CD4-positive, alpha-beta T cell (primary cell): Measurements from ENCODE around the gene TLCD3B. TPM values are rescaled to one million over a fixed set of nuclear protein-coding genes. Genes with fewer than 3 reads are reported as not detected.

Source experiments
- ATAC-seq: fragments of 200-7000 bp; cut with Tn5 transposase; one replicate; pipeline ENCODE4 v1.10.0; 2022; ENCODE audit warnings: mild to moderate bottlenecking; ENCODE audit not compliant: poor library complexity
- CTCF ChIA-PET: fragments of 350-600 bp; sonication (Branson Sonifier 250); formaldehyde crosslinking; loops from one replicate; lab custom pipeline; 2021; ENCODE audit warnings: antibody characterized with exemption, inconsistent platforms; lab: Charles Lee
- POLR2A ChIA-PET: fragments of 350-600 bp; sonication (Branson Sonifier 250); formaldehyde crosslinking; loops from one replicate; lab custom pipeline; 2021; ENCODE audit warnings: antibody characterized with exemption, inconsistent platforms; lab: Charles Lee
- DNase-seq, 14 experiments: peaks; one replicate each; pipeline ENCODE4 v3.0.0-alpha.2; 2013 to 2020; ENCODE audit warnings: mixed read lengths in 2 of 14
- H3K27ac ChIP-seq, 2 donors: one replicate each; pipeline versions ENCODE4 v1.5.1 to v1.7.0; 2013; ENCODE audit warnings: low read length in 2 of 2, low read depth in 1 of 2, mild to moderate bottlenecking in 1 of 2
- H3K27me3 ChIP-seq, 2 experiments: 1 replicate in 1 of 2; 2 replicates in 1 of 2; pipeline versions ENCODE4 v1.6.1 to v1.7.0; 2013; ENCODE audit warnings: low read length in 2 of 2, control low read depth in 1 of 2, mild to moderate bottlenecking in 1 of 2, moderate library complexity in 1 of 2; ENCODE audit not compliant: insufficient read depth in 2 of 2, control insufficient read depth in 1 of 2
- H3K36me3 ChIP-seq: one replicate; pipeline ENCODE4 v1.6.1; 2013; ENCODE audit warnings: low read length, control low read depth; ENCODE audit not compliant: insufficient read depth
- H3K4me1 ChIP-seq: one replicate; pipeline ENCODE4 v1.6.1; 2013; ENCODE audit warnings: low read length, control low read depth; ENCODE audit not compliant: insufficient read depth
- H3K4me3 ChIP-seq: one replicate; pipeline ENCODE4 v1.5.1; 2013; ENCODE audit warnings: mild to moderate bottlenecking, low read length, moderate library complexity
- H3K9me3 ChIP-seq, 2 experiments: 1 replicate in 1 of 2; 2 replicates in 1 of 2; pipeline versions ENCODE4 v1.6.1 to v1.7.0; 2013; ENCODE audit warnings: low read length in 2 of 2, mild to moderate bottlenecking in 2 of 2, control low read depth in 1 of 2, moderate library complexity in 1 of 2; ENCODE audit not compliant: control insufficient read depth in 1 of 2, insufficient read depth in 1 of 2
- H3K27ac Mint-ChIP-seq: one replicate; pipeline ENCODE4 v1.8.0; 2020; ENCODE audit warnings: mixed read lengths
- H3K27me3 Mint-ChIP-seq: one replicate; pipeline ENCODE4 v1.8.0; 2021; ENCODE audit warnings: mixed read lengths
- H3K36me3 Mint-ChIP-seq: one replicate; pipeline ENCODE4 v1.8.0; 2021; ENCODE audit warnings: low read depth, mixed read lengths
- H3K4me1 Mint-ChIP-seq: one replicate; pipeline ENCODE4 v1.8.0; 2021; ENCODE audit warnings: low read depth, mixed read lengths
- H3K4me3 Mint-ChIP-seq: one replicate; pipeline ENCODE4 v1.8.0; 2020; ENCODE audit warnings: mild to moderate bottlenecking, mixed read lengths
- H3K9me3 Mint-ChIP-seq: one replicate; pipeline ENCODE4 v1.8.0; 2020; ENCODE audit warnings: mixed read lengths
- CTCF ChIP-seq: fragments of 200-600 bp; IDR thresholded peaks from one replicate; pipeline ENCODE4 v1.8.0; 2022; ENCODE audit warnings: antibody characterized with exemption, mild to moderate bottlenecking
- intact Hi-C, 2 experiments: fragments of 100-400 bp; cut with DNase I in 1 of 2; cut with micrococcal nuclease in 1 of 2; formaldehyde crosslinking; loops; one replicate each; pipeline versions ENCODE4 v1.15.1 to v1.9.0; 2023 to 2025; cut with DNase I, micrococcal nuclease
- total RNA-seq, 174 experiments: library from RNA in 2 of 174; stranded (reverse) in 2 of 174; gene quantifications; one replicate each; pipeline ENCODE4 v1.2.3 and lab custom pipeline; 2021 to 2026

TLCD3B gene
- total RNA-seq, 2 experiments from 2014 or later: not detected

DNA sequence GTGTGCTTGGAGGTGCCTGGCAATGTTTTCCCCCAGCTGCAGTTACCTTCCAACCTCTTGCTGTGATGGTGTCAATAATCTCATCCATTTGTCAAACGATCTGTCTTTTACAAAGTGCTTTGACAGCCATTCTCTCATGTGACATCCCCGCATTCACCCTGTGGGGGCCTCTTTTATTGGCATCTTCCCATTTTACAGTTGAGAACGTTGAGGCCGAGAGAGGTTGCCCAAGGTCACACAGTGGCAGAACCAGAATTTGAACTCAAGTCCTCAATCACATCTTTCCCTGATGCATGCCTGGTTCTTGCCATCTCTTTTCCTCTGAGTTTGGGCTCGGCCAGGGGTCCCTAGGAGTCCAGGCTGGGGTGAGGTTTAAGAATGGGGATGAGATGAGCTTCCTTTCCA is 55.9 kb downstream of the TLCD3B start:
- H3K27me3 ChIP-seq: no peaks in the 10 kb centered on the region
- ATAC-seq: no peak
- H3K4me3 ChIP-seq: peak overlapping the region; percentile 99
- intact Hi-C loops: loop anchor here in 1 of 2 experiments (5.0 kb wide), 1 partner anchor 53 kb away; no protein-coding TSS in a partner anchor
- Mint-ChIP-seq H3K36me3 (peaks cover 43% of the 10 kb centered on the region), H3K9me3 (no peaks in the 10 kb centered on the region), H3K4me3 (peak overlapping the region; percentile 98), H3K27ac (peak overlapping the region; percentile 84), H3K27me3 (no peaks in the 10 kb centered on the region), H3K4me1 (peaks cover 50% of the 10 kb centered on the region)
- POLR2A ChIA-PET: interaction anchor here (0.9 to 6.4 kb wide), 5 partner anchors 13 to 167 kb away, joined by 3 to 69 read pairs (median 18); partner anchors contain the start of genes HIRIP3, INO80E, KCTD13 and TMEM219
- H3K9me3 ChIP-seq: no peaks in the 10 kb centered on the region
- H3K36me3 ChIP-seq: peaks cover 28% of the 10 kb centered on the region
- peaks cover 39% of the 10 kb centered on the region for H3K4me1 ChIP-seq
- TF ChIP-seq CTCF: no peak
- CTCF ChIA-PET: interaction anchor here (1.3 kb wide), 1 partner anchor 112 kb away, joined by 3 read pairs; the partner anchor contains the start of gene CDIPT
- peak overlapping the region; percentile 25 to 70 for H3K27ac ChIP-seq
- no peak for DNase-seq

Other genes with a start within 250 kb of the TLCD3B start
- gene KIF22, start 240.5 kb downstream of the TLCD3B start, total RNA-seq: 100 to 1,000 TPM in 1 of 2 experiments, 10 to 100 TPM in 1; 99.0 to 101 TPM
- 100 to 1,000 TPM; 251 to 253 TPM for gene MAZ, start 224.7 kb downstream of the TLCD3B start, total RNA-seq
- 1 to 10 TPM; 2.2 to 2.3 TPM for gene PRRT2, start 219.1 kb downstream of the TLCD3B start, total RNA-seq
- gene PAGR1, start 215.1 kb downstream of the TLCD3B start, total RNA-seq: 10 to 100 TPM; 20.3 TPM
- 100 to 1,000 TPM; 115 to 118 TPM for gene MVP, start 210.8 kb downstream of the TLCD3B start, total RNA-seq
- gene CDIPT, start 168.0 kb downstream of the TLCD3B start, total RNA-seq: 10 to 100 TPM; 25.7 to 27.0 TPM
- gene SEZ6L2, start 131.7 kb downstream of the TLCD3B start, total RNA-seq: not detected
- gene ASPHD1, start 130.8 kb downstream of the TLCD3B start, total RNA-seq: not detected
- gene KCTD13, start 105.0 kb downstream of the TLCD3B start, total RNA-seq: 10 to 100 TPM; 40.0 to 43.8 TPM
- 10 to 100 TPM; 56.9 to 63.3 TPM for gene TMEM219, start 69.2 kb downstream of the TLCD3B start, total RNA-seq
- gene TAOK2, start 57.4 kb downstream of the TLCD3B start, total RNA-seq: 10 to 100 TPM; 13.1 to 14.1 TPM
- 10 to 100 TPM in 1 of 2 experiments, 1 to 10 TPM in 1; 8.5 to 11.8 TPM for gene HIRIP3, start 35.7 kb downstream of the TLCD3B start, total RNA-seq
- 10 to 100 TPM; 54.6 to 57.6 TPM for gene INO80E, start 35.0 kb downstream of the TLCD3B start, total RNA-seq
- under 1 TPM; 0.14 TPM for gene DOC2A, start 20.2 kb downstream of the TLCD3B start, total RNA-seq
- not detected for gene C16orf92, start 8.1 kb downstream of the TLCD3B start, total RNA-seq
- 100 to 1,000 TPM; 390 to 396 TPM for gene ALDOA, start 34.5 kb upstream of the TLCD3B start, total RNA-seq
- 10 to 100 TPM; 83.9 to 87.3 TPM for gene PPP4C, start 44.7 kb upstream of the TLCD3B start, total RNA-seq
- gene TBX6, start 60.7 kb upstream of the TLCD3B start, total RNA-seq: under 1 TPM; 0.42 to 0.47 TPM
- 100 to 1,000 TPM; 154 to 166 TPM for gene YPEL3, start 64.9 kb upstream of the TLCD3B start, total RNA-seq
- 1 to 10 TPM; 5.2 to 6.4 TPM for gene GDPD3, start 82.3 kb upstream of the TLCD3B start, total RNA-seq
- gene MAPK3, start 91.9 kb upstream of the TLCD3B start, total RNA-seq: 10 to 100 TPM; 49.0 to 51.5 TPM
- 100 to 1,000 TPM; 411 to 416 TPM for gene CORO1A, start 152.3 kb upstream of the TLCD3B start, total RNA-seq
- gene BOLA2B, start 162.4 kb upstream of the TLCD3B start, total RNA-seq: 10 to 100 TPM; 41.3 to 46.3 TPM
- 10 to 100 TPM; 18.4 to 28.0 TPM for gene SLX1A, start 162.6 kb upstream of the TLCD3B start, total RNA-seq
- gene SULT1A3, start 168.0 kb upstream of the TLCD3B start, total RNA-seq: 10 to 100 TPM; 15.0 to 16.1 TPM
- 10 to 100 TPM; 10.8 to 12.2 TPM for gene NPIPB13, start 217.2 kb upstream of the TLCD3B start, total RNA-seq